ENCODE results near the gene ENTR1. TPM values are rescaled to one million over a fixed set of nuclear protein-coding genes. Genes with fewer than 3 reads are reported as not detected.

ENTR1 gene
- total RNA-seq, 4 donors from 2014 or later = 37.4 to 93.0 (median 49.7) TPM

DNA sequence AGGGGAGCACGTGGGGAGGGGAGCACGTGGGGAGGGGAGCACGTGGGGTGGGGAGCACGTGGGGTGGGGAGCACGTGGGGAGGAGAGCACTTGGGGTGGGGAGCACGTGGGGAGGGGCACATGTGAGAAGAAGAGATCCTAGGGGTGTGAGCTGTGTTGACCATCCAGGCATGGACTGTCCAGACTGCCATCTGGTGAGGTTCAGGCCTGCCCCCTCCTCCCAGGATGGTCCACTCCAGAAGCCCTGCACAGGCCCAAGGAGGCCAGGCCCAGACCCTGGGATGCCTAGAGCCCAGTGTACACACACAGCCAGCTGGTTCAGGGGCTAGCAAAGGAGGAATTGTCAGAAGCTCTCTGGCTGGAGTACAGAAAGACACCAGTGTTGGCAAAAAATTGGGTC, 12.8 kb downstream of the ENTR1 start:
- Histone ChIP-seq H3K27me3 (no peaks in the 10 kb centered on the region), H3K4me1 (peaks cover 22% of the 10 kb centered on the region), H3K4me3 (no peak overlapping the region), H3K36me3 (peaks cover 60% of the 10 kb centered on the region), H3K27ac (no peak overlapping the region), H3K9me3 (no peaks in the 10 kb centered on the region)
- 66% methylated on average over 6 of the region's 6 CpGs for WGBS
- peak in 1 of 2 donors; percentile 47 for DNase-seq (ENCODE audit: low spot score in 2 of 2)
- no peak for TF ChIP-seq POLR2A (IDR thresholded peaks at IDR 0.05)
- no peak for TF ChIP-seq POLR2AphosphoS5 (IDR thresholded peaks at IDR 0.05)

DNA sequence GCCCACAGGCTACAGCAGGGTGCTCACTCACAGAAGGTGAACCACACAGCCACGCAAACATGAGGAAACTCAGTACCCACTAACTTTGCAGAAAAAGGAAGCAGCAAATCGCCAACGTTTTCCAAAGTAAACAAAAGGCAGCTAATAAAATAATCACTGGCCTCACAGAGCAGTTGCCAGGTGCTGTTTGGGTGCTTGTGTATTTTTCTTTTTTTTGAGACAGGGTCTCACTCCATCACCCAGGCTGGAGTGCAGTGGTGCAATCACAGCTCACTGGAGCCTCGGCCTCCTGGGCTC, 14.2 kb downstream of the ENTR1 start:
- Histone ChIP-seq H3K9me3 (no peaks in the 10 kb centered on the region), H3K4me3 (no peak overlapping the region), H3K36me3 (peaks cover 65% of the 10 kb centered on the region), H3K27me3 (no peaks in the 10 kb centered on the region), H3K4me1 (peaks cover 22% of the 10 kb centered on the region), H3K27ac (no peak overlapping the region)
- no peak for DNase-seq (ENCODE audit: low spot score in 2 of 2)
- TF ChIP-seq EP300 (IDR thresholded peaks at IDR 0.05) = no peak
- TF ChIP-seq, protein P1, sequence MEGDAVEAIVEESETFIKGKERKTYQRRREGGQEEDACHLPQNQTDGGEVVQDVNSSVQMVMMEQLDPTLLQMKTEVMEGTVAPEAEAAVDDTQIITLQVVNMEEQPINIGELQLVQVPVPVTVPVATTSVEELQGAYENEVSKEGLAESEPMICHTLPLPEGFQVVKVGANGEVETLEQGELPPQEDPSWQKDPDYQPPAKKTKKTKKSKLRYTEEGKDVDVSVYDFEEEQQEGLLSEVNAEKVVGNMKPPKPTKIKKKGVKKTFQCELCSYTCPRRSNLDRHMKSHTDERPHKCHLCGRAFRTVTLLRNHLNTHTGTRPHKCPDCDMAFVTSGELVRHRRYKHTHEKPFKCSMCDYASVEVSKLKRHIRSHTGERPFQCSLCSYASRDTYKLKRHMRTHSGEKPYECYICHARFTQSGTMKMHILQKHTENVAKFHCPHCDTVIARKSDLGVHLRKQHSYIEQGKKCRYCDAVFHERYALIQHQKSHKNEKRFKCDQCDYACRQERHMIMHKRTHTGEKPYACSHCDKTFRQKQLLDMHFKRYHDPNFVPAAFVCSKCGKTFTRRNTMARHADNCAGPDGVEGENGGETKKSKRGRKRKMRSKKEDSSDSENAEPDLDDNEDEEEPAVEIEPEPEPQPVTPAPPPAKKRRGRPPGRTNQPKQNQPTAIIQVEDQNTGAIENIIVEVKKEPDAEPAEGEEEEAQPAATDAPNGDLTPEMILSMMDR (IDR thresholded peaks at IDR 0.05) = no peak
- TF ChIP-seq POLR2AphosphoS5 (IDR thresholded peaks at IDR 0.05) = no peak
- 89% methylated on average over 4 of the region's 4 CpGs for WGBS

DNA sequence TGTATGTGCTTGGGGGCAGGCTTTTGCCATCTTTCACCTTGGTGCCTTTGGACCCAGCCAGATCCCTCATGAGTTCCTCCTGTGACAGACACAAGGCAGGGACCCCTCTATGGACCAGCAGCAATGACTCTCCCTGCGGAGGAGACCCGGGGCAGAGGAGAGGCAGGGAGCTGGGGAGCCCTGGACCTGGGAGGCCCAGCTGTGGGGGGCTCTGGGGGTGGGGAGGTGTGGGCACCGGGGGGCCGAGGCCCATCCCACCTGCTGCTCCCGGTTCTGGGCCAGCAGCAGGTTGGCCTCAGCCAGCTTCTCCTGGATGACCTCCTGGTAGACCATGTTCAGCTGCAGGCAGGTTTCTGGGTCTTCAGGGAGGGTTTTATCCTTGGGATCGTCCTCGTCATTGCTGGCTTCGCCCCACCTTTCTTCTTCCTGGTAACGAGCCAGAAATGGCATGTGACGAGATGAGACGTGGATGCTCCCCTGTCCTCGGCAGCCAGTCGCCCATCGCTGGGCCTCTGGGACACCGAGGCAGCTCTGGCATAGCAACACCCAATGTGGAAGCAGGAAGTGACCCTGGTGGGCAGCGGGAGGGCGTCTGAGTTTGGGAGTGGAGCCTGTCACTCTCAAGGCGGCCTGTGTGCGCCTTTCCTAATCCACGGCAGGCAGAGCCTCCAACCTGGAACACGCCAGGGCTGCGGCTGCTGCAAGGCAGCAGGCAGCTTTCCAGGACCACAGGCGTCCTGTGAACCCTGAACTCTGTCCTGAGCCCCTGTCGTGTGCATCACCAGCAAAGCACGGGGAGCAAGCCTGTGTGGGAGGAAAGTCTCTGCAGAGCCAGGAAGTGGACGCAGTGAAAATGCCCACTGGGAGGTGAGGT, 14.8 kb downstream of the ENTR1 start:
- peak in 1 of 2 donors; percentile 49 for DNase-seq (ENCODE audit: low spot score in 2 of 2)
- Histone ChIP-seq H3K9me3 (no peaks in the 10 kb centered on the region), H3K27ac (no peak overlapping the region), H3K36me3 (peaks cover 71% of the 10 kb centered on the region), H3K4me3 (no peak overlapping the region), H3K4me1 (peaks cover 18% of the 10 kb centered on the region), H3K27me3 (no peaks in the 10 kb centered on the region)
- WGBS = 82% methylated on average over 12 of the region's 26 CpGs
- no peak for TF ChIP-seq POLR2A (IDR thresholded peaks at IDR 0.05)
- TF ChIP-seq, protein P1 (IDR thresholded peaks at IDR 0.05) = no peak
- TF ChIP-seq EP300 (IDR thresholded peaks at IDR 0.05) = no peak
- TF ChIP-seq POLR2AphosphoS5 (IDR thresholded peaks at IDR 0.05) = no peak

DNA sequence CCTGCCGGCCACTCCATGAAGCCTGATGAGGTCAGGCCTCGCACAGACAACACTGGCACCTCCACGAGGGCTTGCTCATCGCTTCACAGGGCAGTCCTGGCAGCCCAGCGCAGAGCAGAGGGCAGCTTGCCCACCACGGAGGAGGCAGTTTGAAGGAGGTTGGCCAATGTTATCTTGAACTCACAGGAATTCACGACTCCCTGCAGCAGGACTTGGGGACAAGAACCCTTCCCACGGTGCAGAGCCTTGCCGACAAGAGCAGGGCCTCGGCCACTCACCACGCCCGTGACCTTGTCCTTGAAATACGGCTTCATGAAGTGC, 15.4 kb downstream of the ENTR1 start:
- Histone ChIP-seq H3K9me3 (no peaks in the 10 kb centered on the region), H3K36me3 (peaks cover 75% of the 10 kb centered on the region), H3K27me3 (no peaks in the 10 kb centered on the region), H3K27ac (no peak overlapping the region), H3K4me1 (peaks cover 13% of the 10 kb centered on the region), H3K4me3 (no peak overlapping the region)
- WGBS = 90% methylated on average over 4 of the region's 13 CpGs
- TF ChIP-seq POLR2A (IDR thresholded peaks at IDR 0.05) (no peak), EP300 (IDR thresholded peaks at IDR 0.05) (no peak), POLR2AphosphoS5 (IDR thresholded peaks at IDR 0.05) (no peak)
- TF ChIP-seq, protein P1 (IDR thresholded peaks at IDR 0.05) = no peak
- DNase-seq (ENCODE audit: low spot score in 2 of 2) = peak in 1 of 2 donors; percentile 55

DNA sequence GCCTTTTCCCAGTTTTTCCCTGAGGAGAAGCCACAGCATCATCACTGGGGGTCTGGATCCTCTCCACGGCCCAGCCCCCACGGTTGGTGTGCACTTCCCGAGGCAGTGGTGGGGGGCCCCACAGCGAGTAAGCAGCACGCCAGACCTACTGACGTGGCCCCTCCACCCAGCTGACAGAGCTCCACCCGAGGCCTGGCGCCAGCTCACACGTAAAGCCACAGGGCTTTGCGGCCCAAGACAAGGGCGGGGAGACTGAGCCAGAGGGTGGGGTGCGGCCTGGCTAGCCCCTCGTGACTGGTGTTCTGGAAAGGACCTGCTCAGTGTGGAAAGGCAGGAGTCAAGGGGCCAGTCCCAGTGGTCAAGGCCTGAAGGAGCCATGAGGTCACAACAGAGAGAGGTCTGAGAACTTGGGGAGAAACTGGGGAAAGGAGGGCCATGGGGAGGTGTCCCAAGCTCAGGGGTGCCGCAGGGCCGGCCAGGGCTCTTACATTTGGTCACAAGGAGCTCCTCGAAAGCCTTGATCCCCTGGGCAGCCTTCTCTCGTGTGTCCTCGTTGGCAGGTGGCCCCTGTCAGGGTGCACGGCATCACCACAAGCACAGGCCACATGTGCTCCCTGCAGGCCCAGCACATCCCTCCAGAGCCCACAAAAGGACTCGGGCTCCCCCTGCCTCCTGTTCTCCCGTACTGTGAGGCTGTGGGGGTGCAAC, 15.9 kb downstream of the ENTR1 start:
- WGBS = 81% methylated on average over 6 of the region's 21 CpGs
- DNase-seq (ENCODE audit: low spot score in 2 of 2) = no peak
- Histone ChIP-seq H3K4me1 (peaks cover 11% of the 10 kb centered on the region), H3K27me3 (no peaks in the 10 kb centered on the region), H3K4me3 (no peak overlapping the region), H3K27ac (no peak overlapping the region), H3K36me3 (peaks cover 80% of the 10 kb centered on the region), H3K9me3 (no peaks in the 10 kb centered on the region)
- TF ChIP-seq, protein P1 (IDR thresholded peaks at IDR 0.05) = no peak
- TF ChIP-seq EP300 (IDR thresholded peaks at IDR 0.05) (no peak), POLR2AphosphoS5 (IDR thresholded peaks at IDR 0.05) (no peak), POLR2A (IDR thresholded peaks at IDR 0.05) (no peak)
